ENCODE results near the gene SMCR8. TPM values are rescaled to one million over a fixed set of nuclear protein-coding genes. Genes with fewer than 3 reads are reported as not detected.

Gene SMCR8
- total and polyA plus RNA-seq, 2 of the 8 experiments (the other 6 are each of a cell fraction or from before 2014, with no cell fraction given), result 6.9 to 18.5 TPM

GRCh38 chr17:18280249-18280648, 34.8 kb upstream of the SMCR8 start:
- Histone ChIP-seq H3K18ac (ENCODE audit: extremely low read depth, low read length) (no peak overlapping the region), H2BK20ac (ENCODE audit: low read length) (no peak overlapping the region), H2BK12ac (ENCODE audit: low read depth, low read length) (no peak overlapping the region), H3K14ac (ENCODE audit: insufficient read length) (no peak overlapping the region), H4K5ac (ENCODE audit: insufficient read length, low read depth, low read length) (no peak overlapping the region), H2AK5ac (ENCODE audit: low read depth, low read length) (no peak overlapping the region), H2BK5ac (ENCODE audit: low read depth, low read length) (no peak overlapping the region), H3K4me2 (ENCODE audit: insufficient read depth in 1 of 2, low read depth in 2 of 2, low read length in 2 of 2) (no peak overlapping the region), H3K23me2 (ENCODE audit: low read depth, low read length) (no peaks in the 10 kb centered on the region), H3K79me2 (ENCODE audit: control insufficient read depth in 1 of 2, insufficient read depth in 2 of 2, low read length in 2 of 2) (no peaks in the 10 kb centered on the region), H3K56ac (replicated peaks; ENCODE audit: insufficient read length, low read depth, low read length) (no peak overlapping the region), H4K91ac (replicated peaks; ENCODE audit: insufficient read length, low read length) (no peak overlapping the region), H3K23ac (ENCODE audit: insufficient read length) (no peak overlapping the region), H2BK15ac (ENCODE audit: low read length) (no peak overlapping the region), H3K4me3 (ENCODE audit: extremely low read depth in 1 of 4, insufficient read depth in 2 of 4, low read depth in 3 of 4, low read length in 4 of 4) (no peak overlapping the region), H3K9me3 (ENCODE audit: insufficient read depth in 2 of 2, low read depth in 1 of 2, low read length in 1 of 2) (no peaks in the 10 kb centered on the region), H4K8ac (ENCODE audit: extremely low read depth, insufficient read depth, low read length) (no peak overlapping the region), H3K79me1 (ENCODE audit: low read depth, low read length) (no peaks in the 10 kb centered on the region), H3K27me3 (replicated peaks in 1 of 4; ENCODE audit: control insufficient read depth in 3 of 4, extremely low read depth in 1 of 4, insufficient read depth in 3 of 4, low read length in 3 of 4) (no peaks in the 10 kb centered on the region), H3K9ac (replicated peaks in 1 of 4; ENCODE audit: extremely low read depth in 1 of 4, low read depth in 3 of 4, low read length in 3 of 4) (no peak overlapping the region), H4K20me1 (replicated peaks in 1 of 2; ENCODE audit: control insufficient read depth in 1 of 2, insufficient read depth in 2 of 2, low read length in 2 of 2) (peaks cover 3 to 10% of the 10 kb centered on the region in 2 experiments), H3K36me3 (ENCODE audit: control insufficient read depth in 2 of 4, insufficient read depth in 4 of 4, low read length in 3 of 4) (peaks cover 43 to 86% (median 69%) of the 10 kb centered on the region in 4 experiments), H2BK120ac (replicated peaks; ENCODE audit: low read depth, low read length) (no peak overlapping the region), H3K4ac (replicated peaks; ENCODE audit: insufficient read length, low read depth, low read length) (no peak overlapping the region), H3K27ac (ENCODE audit: low read depth, low read length) (no peak overlapping the region), H3K4me1 (replicated peaks in 1 of 4; ENCODE audit: control insufficient read depth in 3 of 4, insufficient read depth in 4 of 4, low read length in 3 of 4) (no peaks in the 10 kb centered on the region), H2AFZ (ENCODE audit: low read length) (no peak overlapping the region)
- TF ChIP-seq ATF3 (IDR thresholded peaks at IDR 0.05; ENCODE audit: insufficient read depth, low read depth, low read length) (no peak), POLR2A (IDR thresholded peaks at IDR 0.05; ENCODE audit: control extremely low read depth in 1 of 2, low read depth in 2 of 2, low read length in 2 of 2) (no peak)
- POLR2A ChIA-PET (ENCODE audit: partially characterized antibody), result interaction anchor here (0.8 to 1.4 kb wide), 5 partner anchors 9 to 27 kb away, joined by 3 to 6 read pairs (median 4); partner anchors contain the start of gene FLII
- DNase-seq (ENCODE audit: low read depth in 1 of 2, low spot score in 2 of 2), result no peak
- no peak for FAIRE-seq
- CTCF ChIA-PET (ENCODE audit: partially characterized antibody), result interaction anchor here (1.2 to 1.9 kb wide), 4 partner anchors 9 to 31 kb away, joined by 3 to 8 read pairs (median 4); no protein-coding TSS in a partner anchor
- WGBS, 2 experiments (ENCODE audit: extremely low coverage in 1 of 2, insufficient coverage in 1 of 2, insufficient read length in 1 of 2, insufficient replicate concordance in 2 of 2, low coverage in 1 of 2, low lambda C conversion rate in 2 of 2, missing lambda C conversion rate in 1 of 2), result 93% methylated on average over 4 of the region's 4 CpGs; no CpG with 5 or more reads in 1 of the 2 experiments
